Activated CD8-positive, alpha-beta memory T cell treated with anti-CD3 and anti-CD28 coated beads, Interleukin-2, amount 50 U/mL, for 24 hours (primary cell): Measurements from ENCODE around the gene RNH1.

Experiments used
- DNase-seq: peaks from one replicate; pipeline ENCODE4 v3.0.0-alpha.2; 2020; ENCODE audit errors: extremely low read depth

The RNH1 gene

GRCh38 chr11:459511-460220 is 47.4 kb downstream of the RNH1 start:
- DNase-seq, result no peak

- DNase-seq, result no peak
These were observed 49.8 kb downstream of the RNH1 start for GRCh38 chr11:457111-457760.

- no peak for DNase-seq
These were observed 50.5 kb downstream of the RNH1 start for GRCh38 chr11:456533-456932.

GRCh38 chr11:455566-456147 is 51.4 kb downstream of the RNH1 start:
- DNase-seq, result no peak

GRCh38 chr11:454801-455565 is 52.1 kb downstream of the RNH1 start:
- DNase-seq, result no peak

GRCh38 chr11:454043-454442 is 53.0 kb downstream of the RNH1 start:
- no peak for DNase-seq

GRCh38 chr11:453564-453963 is 53.5 kb downstream of the RNH1 start:
- no peak for DNase-seq

- DNase-seq, result no peak
These were observed 54.0 kb downstream of the RNH1 start for GRCh38 chr11:452916-453527.

- no peak for DNase-seq
These were observed 54.8 kb downstream of the RNH1 start for GRCh38 chr11:452203-452744.

GRCh38 chr11:451738-452137 is 55.3 kb downstream of the RNH1 start:
- DNase-seq, result no peak

- peak; percentile 44 for DNase-seq
These were observed 56.1 kb downstream of the RNH1 start for GRCh38 chr11:450809-451451.

- DNase-seq, result peak; percentile 92
These were observed 56.9 kb downstream of the RNH1 start, which contains the start of gene PTDSS2 for GRCh38 chr11:449889-450808. TSS of gene PTDSS2 (plus strand) at chr11:450279. CDS start at chr11:450456, 177 bp downstream.

GRCh38 chr11:447923-448731 is 58.9 kb downstream of the RNH1 start:
- DNase-seq, result peak; percentile 86

- DNase-seq, result no peak
These were observed 60.2 kb downstream of the RNH1 start for GRCh38 chr11:446891-447290.

- no peak for DNase-seq
These were observed 61.1 kb downstream of the RNH1 start for GRCh38 chr11:445765-446588.
